ENCODE data around the gene SPACA7.

The SPACA7 gene

GRCh38 chr13:112363867-112364528, 12.2 kb upstream of the SPACA7 start:
- TF ChIP-seq CREB5 (CRISPR knock-in tag; IDR thresholded peaks at IDR 0.05; ENCODE audit: low read depth) (no peak), ISL1 (CRISPR knock-in tag; IDR thresholded peaks at IDR 0.05) (no peak), TCF4 (CRISPR knock-in tag; IDR thresholded peaks at IDR 0.05; ENCODE audit: borderline replicate concordance) (no peak), TSHZ2 (CRISPR knock-in tag; IDR thresholded peaks at IDR 0.05) (no peak), GLIS3 (CRISPR knock-in tag; IDR thresholded peaks at IDR 0.05) (no peak), ZNF565 (CRISPR knock-in tag; conservative IDR thresholded peaks at IDR 0.05; ENCODE audit: low read depth) (no peak), ZC3H10 (CRISPR knock-in tag; IDR thresholded peaks at IDR 0.05) (no peak), CSRNP3 (CRISPR knock-in tag; IDR thresholded peaks at IDR 0.05) (no peak), PPARA (CRISPR knock-in tag; IDR thresholded peaks at IDR 0.05; ENCODE audit: borderline replicate concordance) (no peak), SNAI2 (CRISPR knock-in tag; IDR thresholded peaks at IDR 0.05) (no peak)

GRCh38 chr13:112366907-112367646, 9.1 kb upstream of the SPACA7 start:
- no peak for TF ChIP-seq ZNF70 (CRISPR knock-in tag; IDR thresholded peaks at IDR 0.05)
- TF ChIP-seq ZNF8 (CRISPR knock-in tag; IDR thresholded peaks at IDR 0.05), result no peak
- TF ChIP-seq CSDC2 (CRISPR knock-in tag; IDR thresholded peaks at IDR 0.05), result no peak
- TF ChIP-seq ZNF565 (CRISPR knock-in tag; conservative IDR thresholded peaks at IDR 0.05; ENCODE audit: low read depth), result no peak
- no peak for TF ChIP-seq POU6F1 (CRISPR knock-in tag; IDR thresholded peaks at IDR 0.05; ENCODE audit: borderline replicate concordance, low read depth)
- TF ChIP-seq CREB5 (CRISPR knock-in tag; IDR thresholded peaks at IDR 0.05; ENCODE audit: low read depth), result no peak
- no peak for ATAC-seq

More at GRCh38 chr13:112363867-112364528, 12.2 kb upstream of the SPACA7 start:
- ATAC-seq, result no peak

- TF ChIP-seq BACH2 (CRISPR knock-in tag; IDR thresholded peaks at IDR 0.05; ENCODE audit: borderline replicate concordance), result no peak
- no peak for TF ChIP-seq ZFP30 (CRISPR knock-in tag; IDR thresholded peaks at IDR 0.05)
- TF ChIP-seq ZC3H10 (CRISPR knock-in tag; IDR thresholded peaks at IDR 0.05), result no peak
- TF ChIP-seq SNAI2 (CRISPR knock-in tag; IDR thresholded peaks at IDR 0.05), result no peak
- no peak for TF ChIP-seq ZFP3 (CRISPR knock-in tag; IDR thresholded peaks at IDR 0.05)
- no peak for TF ChIP-seq CREB5 (CRISPR knock-in tag; IDR thresholded peaks at IDR 0.05; ENCODE audit: low read depth)
- TF ChIP-seq TOX (CRISPR knock-in tag; IDR thresholded peaks at IDR 0.05; ENCODE audit: borderline replicate concordance), result no peak
- TF ChIP-seq CSRNP3 (CRISPR knock-in tag; IDR thresholded peaks at IDR 0.05), result no peak
- TF ChIP-seq TCF4 (CRISPR knock-in tag; IDR thresholded peaks at IDR 0.05; ENCODE audit: borderline replicate concordance), result no peak
- TF ChIP-seq ESRRG (CRISPR knock-in tag; IDR thresholded peaks at IDR 0.05), result no peak
- no peak for TF ChIP-seq PPARA (CRISPR knock-in tag; IDR thresholded peaks at IDR 0.05; ENCODE audit: borderline replicate concordance)
- TF ChIP-seq ZNF8 (CRISPR knock-in tag; IDR thresholded peaks at IDR 0.05), result no peak
- TF ChIP-seq ZNF70 (CRISPR knock-in tag; IDR thresholded peaks at IDR 0.05), result no peak
- no peak for TF ChIP-seq PATZ1 (CRISPR knock-in tag; IDR thresholded peaks at IDR 0.05; ENCODE audit: borderline replicate concordance)
- no peak for TF ChIP-seq CSDC2 (CRISPR knock-in tag; IDR thresholded peaks at IDR 0.05)
- no peak for ATAC-seq
These were observed 7.3 kb upstream of the SPACA7 start for GRCh38 chr13:112368883-112369282.

Data from SK-N-SH treated with all-trans-retinoic acid at 6 μM for 48 hours (cell line).